AG10803 (cell line): ENCODE results near the gene FOXE3.

Source experiments
- DNase-seq: peaks from one replicate; pipeline ENCODE4 v3.0.0; 2010; ENCODE audit warnings: low read depth
- H3K4me3 ChIP-seq: 2 replicates; pipeline ENCODE4 v1.5.1; 2011; ENCODE audit warnings: mild to moderate bottlenecking, low read length, control low read depth
- CTCF ChIP-seq: conservative IDR thresholded peaks from 2 replicates; pipeline ENCODE4 v1.5.1; 2011; ENCODE audit warnings: mild to moderate bottlenecking, low read length, control low read depth, inconsistent platforms

The FOXE3 gene

GRCh38 chr1:47438165-47439016 is 22.3 kb downstream of the FOXE3 start:
- no peak for DNase-seq
- TF ChIP-seq CTCF, result no peak
- H3K4me3 ChIP-seq, result peak overlapping the region; percentile 17; the same call in 1 of the 2 replicates

- H3K4me3 ChIP-seq, result no peak overlapping the region
- no peak for DNase-seq
- no peak for TF ChIP-seq CTCF
Measured at GRCh38 chr1:47439017-47439818, 23.1 kb downstream of the FOXE3 start.

GRCh38 chr1:47439819-47440598 is 23.9 kb downstream of the FOXE3 start:
- TF ChIP-seq CTCF, result no peak
- DNase-seq, result no peak
- no peak overlapping the region for H3K4me3 ChIP-seq

- no peak for TF ChIP-seq CTCF
- H3K4me3 ChIP-seq, result no peak overlapping the region
Measured at GRCh38 chr1:47440599-47441081, 24.6 kb downstream of the FOXE3 start.

GRCh38 chr1:47441450-47442106 is 25.5 kb downstream of the FOXE3 start:
- DNase-seq, result no peak
- no peak for TF ChIP-seq CTCF
- no peak overlapping the region for H3K4me3 ChIP-seq

More at GRCh38 chr1:47440599-47441081, 24.6 kb downstream of the FOXE3 start:
- no peak for DNase-seq

- no peak for DNase-seq
- TF ChIP-seq CTCF, result no peak
- no peak overlapping the region for H3K4me3 ChIP-seq
Measured at GRCh38 chr1:47442202-47442601, 26.1 kb downstream of the FOXE3 start.
